GM10266 (cell line): ENCODE results near the gene SLC36A3.
"Not testable (repeated sequence)": the region's sequence is repeated elsewhere in the genome, so short reads cannot be mapped to it uniquely, and the experiment has no call there.

Experiments used
- DNase-seq: peaks from one replicate; pipeline ENCODE4 v3.0.0; 2012; ENCODE audit errors: extremely low spot score
- CTCF ChIP-seq: IDR thresholded peaks from 2 replicates; pipeline ENCODE4 v1.5.1; 2012; ENCODE audit warnings: mild to moderate bottlenecking, low read depth; ENCODE audit not compliant: control insufficient read depth, insufficient read depth; ENCODE audit errors: missing control alignments

The SLC36A3 gene

GRCh38 chr5:151245680-151246219, 57.8 kb downstream of the SLC36A3 start:
- TF ChIP-seq CTCF: no peak
- DNase-seq: no peak

- DNase-seq: no peak
- TF ChIP-seq CTCF: no peak
These were observed 59.4 kb downstream of the SLC36A3 start for GRCh38 chr5:151244206-151244605.

- no peak for TF ChIP-seq CTCF
- DNase-seq: no peak
These were observed 60.0 kb downstream of the SLC36A3 start for GRCh38 chr5:151243564-151243963.

- no peak for DNase-seq
- TF ChIP-seq CTCF: no peak
These were observed 60.4 kb downstream of the SLC36A3 start for GRCh38 chr5:151243127-151243526.

- no peak for DNase-seq
- no peak for TF ChIP-seq CTCF
These were observed 62.5 kb downstream of the SLC36A3 start for GRCh38 chr5:151240924-151241635.

- not testable (repeated sequence) for DNase-seq
These were observed 63.2 kb downstream of the SLC36A3 start for GRCh38 chr5:151240268-151240835.

- peak; percentile 72 for DNase-seq
- TF ChIP-seq CTCF: peak; percentile 93
These were observed 64.2 kb downstream of the SLC36A3 start for GRCh38 chr5:151239237-151239861.
